CD8-positive, alpha-beta memory T cell (primary cell): Measurements from ENCODE around the gene CACNA1B. TPM values are rescaled to one million over a fixed set of nuclear protein-coding genes. Genes with fewer than 3 reads are reported as not detected.
"Not testable (repeated sequence)": the region's sequence is repeated elsewhere in the genome, so short reads cannot be mapped to it uniquely, and the experiment has no call there.

ENCODE experiments used
- CTCF ChIA-PET: fragments of 350-600 bp; sonication (Branson Sonifier 250); formaldehyde crosslinking; loops from one replicate; lab custom pipeline; 2021; ENCODE audit warnings: antibody characterized with exemption; lab: Charles Lee
- POLR2A ChIA-PET: fragments of 350-600 bp; sonication (Branson Sonifier 250); formaldehyde crosslinking; loops from one replicate; lab custom pipeline; 2021; ENCODE audit warnings: antibody characterized with exemption; lab: Charles Lee
- DNase-seq, 5 donors: peaks; one replicate each; pipeline versions ENCODE4 v3.0.0 to v3.0.0-alpha.2; 2020 to 2022; ENCODE audit warnings: mixed read lengths in 1 of 5
- H3K27ac ChIP-seq: one replicate; pipeline ENCODE4 v1.7.0; 2013; ENCODE audit warnings: low read depth, mild to moderate bottlenecking, low read length, moderate library complexity
- H3K27me3 ChIP-seq: 2 replicates; pipeline ENCODE4 v1.7.0; 2013; ENCODE audit warnings: low read length, mild to moderate bottlenecking; ENCODE audit not compliant: insufficient read depth, poor library complexity, severe bottlenecking
- H3K36me3 ChIP-seq: 2 replicates; pipeline ENCODE4 v1.7.0; 2013; ENCODE audit warnings: mild to moderate bottlenecking, low read length, moderate library complexity; ENCODE audit not compliant: insufficient read depth
- H3K4me1 ChIP-seq: 2 replicates; pipeline ENCODE4 v1.7.0; 2013; ENCODE audit warnings: mild to moderate bottlenecking, low read length, moderate library complexity; ENCODE audit not compliant: insufficient read depth
- H3K4me3 ChIP-seq: 2 replicates; pipeline ENCODE4 v1.7.0; 2013; ENCODE audit warnings: mild to moderate bottlenecking, low read length
- H3K9me3 ChIP-seq: 2 replicates; pipeline ENCODE4 v1.7.0; 2013; ENCODE audit warnings: mild to moderate bottlenecking, low read length
- H3K27ac Mint-ChIP-seq, 8 donors: one replicate each; pipeline ENCODE4 v1.8.0; 2020 to 2021; ENCODE audit warnings: mixed read lengths in 8 of 8, mild to moderate bottlenecking in 6 of 8, inconsistent platforms in 3 of 8, moderate library complexity in 3 of 8
- H3K27me3 Mint-ChIP-seq, 2 donors: one replicate each; pipeline ENCODE4 v1.8.0; 2020 to 2021; ENCODE audit warnings: mixed read lengths in 2 of 2, mild to moderate bottlenecking in 1 of 2, moderate library complexity in 1 of 2
- H3K36me3 Mint-ChIP-seq, 3 donors: one replicate each; pipeline ENCODE4 v1.8.0; 2020 to 2021; ENCODE audit warnings: mixed read lengths in 3 of 3, inconsistent platforms in 1 of 3, mild to moderate bottlenecking in 1 of 3
- H3K4me1 Mint-ChIP-seq, 3 donors: one replicate each; pipeline ENCODE4 v1.8.0; 2020 to 2021; ENCODE audit warnings: mixed read lengths in 3 of 3, inconsistent platforms in 1 of 3, mild to moderate bottlenecking in 1 of 3
- H3K4me3 Mint-ChIP-seq, 7 donors: one replicate each; pipeline ENCODE4 v1.8.0; 2020 to 2021; ENCODE audit warnings: mixed read lengths in 7 of 7, mild to moderate bottlenecking in 6 of 7, moderate library complexity in 4 of 7, inconsistent platforms in 2 of 7
- H3K9me3 Mint-ChIP-seq, 5 donors: one replicate each; pipeline ENCODE4 v1.8.0; 2020 to 2022; ENCODE audit warnings: mixed read lengths in 5 of 5, mild to moderate bottlenecking in 3 of 5, moderate library complexity in 2 of 5, inconsistent platforms in 1 of 5
- polyA plus RNA-seq: library from polyadenylated mRNA; unstranded; fragments of 300-500 nt; fragmentation: Illumina TruSeq; gene quantifications from one replicate; pipeline ENCODE4 v1.2.3, GENCODE V29; 2021
- total RNA-seq, 2 experiments: library from RNA; stranded (reverse); gene quantifications; one replicate each; pipeline ENCODE4 v1.2.3, GENCODE V29; 2021

CACNA1B gene
- total and polyA plus RNA-seq, 3 experiments from 2014 or later = not detected

DNA sequence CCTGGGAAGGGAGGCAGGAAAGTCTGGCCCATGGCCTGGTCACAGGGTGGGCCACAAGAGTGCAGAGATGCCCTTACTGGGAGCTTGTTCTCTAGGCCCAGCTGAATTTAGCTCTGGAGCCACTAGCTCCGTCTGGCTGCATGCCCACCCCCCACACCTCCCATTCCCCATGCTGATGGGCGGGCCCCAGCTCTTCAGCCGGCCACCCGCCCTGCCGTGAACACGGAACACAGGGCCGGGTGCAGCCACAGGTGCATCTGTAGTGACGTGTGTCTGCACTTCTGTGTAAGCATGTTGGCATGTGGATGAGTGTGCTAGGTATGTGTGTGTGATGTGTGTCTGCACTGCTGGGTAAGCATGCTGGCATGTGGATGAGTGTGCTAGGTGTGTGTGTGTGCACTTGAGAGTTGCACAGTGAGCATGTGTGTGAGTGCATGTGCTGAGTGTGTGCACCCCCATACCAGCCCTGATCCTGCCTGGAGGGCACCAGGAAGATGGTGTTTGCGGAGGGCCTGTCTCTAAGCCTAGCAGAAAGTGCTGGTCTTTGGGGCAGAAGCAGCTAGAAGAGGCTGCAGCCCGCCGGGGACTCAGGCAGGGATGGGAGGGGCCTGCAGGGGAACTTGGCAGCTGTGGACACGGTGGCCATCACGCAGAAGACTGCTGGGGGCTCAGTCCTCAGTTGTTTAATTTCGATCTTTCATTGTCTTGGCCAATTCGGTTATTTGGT is 136.4 kb downstream of the CACNA1B start:
- Histone ChIP-seq H3K9me3 (no peaks in the 10 kb centered on the region), H3K27ac (no peak overlapping the region), H3K4me1 (no peaks in the 10 kb centered on the region), H3K27me3 (no peaks in the 10 kb centered on the region), H3K36me3 (no peaks in the 10 kb centered on the region), H3K4me3 (no peak overlapping the region)
- H3K4me3 Mint-ChIP-seq = no peak overlapping the region
- no peaks in the 10 kb centered on the region for H3K4me1 Mint-ChIP-seq
- no peaks in the 10 kb centered on the region for H3K36me3 Mint-ChIP-seq
- peaks cover 2 to 6% of the 10 kb centered on the region in 2 donors for H3K27me3 Mint-ChIP-seq
- no peak for DNase-seq
- POLR2A ChIA-PET = no interaction called here
- peaks cover 0 to 1% (median 0%) of the 10 kb centered on the region in 5 donors for H3K9me3 Mint-ChIP-seq
- CTCF ChIA-PET = no interaction called here
- H3K27ac Mint-ChIP-seq = no peak overlapping the region

GRCh38 chr9:138014563-138014945 is 137.0 kb downstream of the CACNA1B start:
- no peaks in the 10 kb centered on the region for H3K4me1 Mint-ChIP-seq
- no peak overlapping the region for H3K4me3 Mint-ChIP-seq

DNA sequence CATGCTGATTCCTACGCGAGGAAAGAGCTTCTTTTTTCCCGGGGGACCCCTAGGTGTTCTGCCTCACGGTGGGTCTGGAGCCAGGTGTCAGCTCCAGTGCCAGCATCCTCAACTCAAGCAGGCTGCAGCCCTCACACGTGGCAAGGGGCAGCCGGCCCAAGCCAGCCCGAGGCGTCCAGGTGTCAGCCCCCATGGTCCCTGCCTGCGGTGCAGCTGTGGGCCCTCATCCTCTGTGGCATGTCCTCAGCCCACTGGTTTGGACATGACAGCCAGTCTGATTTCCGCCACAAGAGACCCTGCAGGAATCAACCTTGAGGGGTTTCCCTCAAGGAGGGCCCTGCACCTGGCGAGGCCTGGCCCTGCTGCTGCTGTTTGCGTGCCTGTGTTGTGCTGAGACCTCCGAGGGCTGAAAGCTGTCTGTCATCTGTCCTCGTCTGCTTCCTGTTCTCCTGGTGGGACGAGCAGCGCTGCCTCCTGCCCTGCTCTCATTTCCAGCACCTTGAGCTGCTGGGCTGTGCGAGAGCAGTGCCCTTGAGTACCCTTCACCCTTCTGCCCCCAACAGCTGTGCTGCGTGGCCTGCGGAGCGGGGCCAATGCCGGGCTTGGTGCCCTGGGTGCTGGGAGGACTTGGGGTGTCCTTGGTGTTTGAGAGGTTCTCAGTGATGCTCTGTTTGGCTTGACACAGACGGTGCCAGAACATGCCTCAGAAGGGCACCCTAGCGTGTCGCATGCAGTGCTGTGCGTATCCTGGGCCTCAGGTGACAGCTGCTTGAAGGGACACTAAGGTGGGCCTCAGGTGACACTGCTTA is 137.6 kb downstream of the CACNA1B start:
- Mint-ChIP-seq H3K4me3 (no peak overlapping the region), H3K27me3 (peaks cover 2 to 8% of the 10 kb centered on the region in 2 donors), H3K4me1 (no peaks in the 10 kb centered on the region), H3K9me3 (peaks cover 0 to 1% (median 0%) of the 10 kb centered on the region in 5 donors), H3K36me3 (no peaks in the 10 kb centered on the region), H3K27ac (no peak overlapping the region)
- no peaks in the 10 kb centered on the region for H3K27me3 ChIP-seq
- H3K9me3 ChIP-seq = no peaks in the 10 kb centered on the region
- no peaks in the 10 kb centered on the region for H3K36me3 ChIP-seq
- no peak overlapping the region for H3K4me3 ChIP-seq
- H3K27ac ChIP-seq = no peak overlapping the region
- CTCF ChIA-PET = no interaction called here
- POLR2A ChIA-PET = no interaction called here
- no peaks in the 10 kb centered on the region for H3K4me1 ChIP-seq
- DNase-seq = no peak

More at GRCh38 chr9:138014563-138014945, 137.0 kb downstream of the CACNA1B start:
- no peaks in the 10 kb centered on the region for H3K36me3 ChIP-seq
- no peak overlapping the region for H3K27ac ChIP-seq
- no peak overlapping the region for H3K4me3 ChIP-seq
- peaks cover 0 to 1% (median 0%) of the 10 kb centered on the region in 5 donors for H3K9me3 Mint-ChIP-seq
- H3K27ac Mint-ChIP-seq = no peak overlapping the region
- no peaks in the 10 kb centered on the region for H3K36me3 Mint-ChIP-seq
- POLR2A ChIA-PET = no interaction called here
- H3K27me3 ChIP-seq = no peaks in the 10 kb centered on the region
- no peak for DNase-seq
- H3K9me3 ChIP-seq = no peaks in the 10 kb centered on the region
- peaks cover 2 to 6% of the 10 kb centered on the region in 2 donors for H3K27me3 Mint-ChIP-seq
- CTCF ChIA-PET = no interaction called here
- no peaks in the 10 kb centered on the region for H3K4me1 ChIP-seq

DNA sequence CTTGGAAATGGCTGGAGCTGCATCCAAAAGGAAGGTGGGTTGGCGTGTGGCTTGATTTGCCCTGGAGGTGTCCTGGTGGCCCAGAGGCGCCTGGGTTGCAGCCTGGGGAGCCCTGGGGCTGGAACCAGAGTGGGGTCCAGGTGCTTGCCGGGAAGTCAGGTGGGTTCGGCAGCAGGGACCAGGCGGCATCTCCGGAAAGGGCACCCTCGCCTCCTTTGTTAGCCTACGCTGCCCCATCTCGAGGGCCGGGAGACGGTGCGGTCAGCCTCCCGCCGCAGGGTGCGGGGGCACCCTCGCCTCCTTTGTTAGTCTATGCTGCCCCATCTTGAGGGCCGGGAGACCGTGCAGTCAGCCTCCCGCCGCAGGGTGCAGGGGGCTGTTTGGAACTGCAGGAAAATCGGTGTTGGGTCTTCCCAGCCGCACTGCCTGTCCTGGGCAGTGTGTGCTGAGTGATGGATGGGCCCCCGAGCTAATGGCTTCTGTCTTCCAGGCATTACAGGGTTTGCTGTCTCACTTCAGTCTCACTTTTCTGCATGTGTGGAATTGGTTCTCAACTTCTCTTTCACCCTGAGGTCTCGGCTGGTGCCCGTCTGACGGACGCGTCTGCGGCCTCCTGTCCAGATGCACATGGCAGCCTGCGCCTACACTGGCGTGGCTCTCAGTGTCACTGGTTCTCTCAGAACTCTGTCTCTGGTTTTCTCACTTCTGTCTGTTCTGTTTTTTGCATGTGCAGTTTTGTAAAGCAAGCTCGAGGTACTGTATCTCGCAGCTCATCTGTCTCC is 139.0 kb downstream of the CACNA1B start:
- H3K27me3 ChIP-seq = no peaks in the 10 kb centered on the region
- peaks cover 0 to 1% (median 0%) of the 10 kb centered on the region in 5 donors for H3K9me3 Mint-ChIP-seq
- POLR2A ChIA-PET = no interaction called here
- H3K27ac Mint-ChIP-seq = no peak overlapping the region
- H3K4me3 ChIP-seq = no peak overlapping the region
- H3K4me1 Mint-ChIP-seq = no peaks in the 10 kb centered on the region
- no peaks in the 10 kb centered on the region for H3K4me1 ChIP-seq
- no peak overlapping the region for H3K4me3 Mint-ChIP-seq
- H3K9me3 ChIP-seq = no peaks in the 10 kb centered on the region
- H3K27ac ChIP-seq = no peak overlapping the region
- CTCF ChIA-PET = no interaction called here
- no peaks in the 10 kb centered on the region for H3K36me3 ChIP-seq
- no peak for DNase-seq
- no peaks in the 10 kb centered on the region for H3K36me3 Mint-ChIP-seq
- peaks cover 8 to 13% of the 10 kb centered on the region in 2 donors for H3K27me3 Mint-ChIP-seq

DNA sequence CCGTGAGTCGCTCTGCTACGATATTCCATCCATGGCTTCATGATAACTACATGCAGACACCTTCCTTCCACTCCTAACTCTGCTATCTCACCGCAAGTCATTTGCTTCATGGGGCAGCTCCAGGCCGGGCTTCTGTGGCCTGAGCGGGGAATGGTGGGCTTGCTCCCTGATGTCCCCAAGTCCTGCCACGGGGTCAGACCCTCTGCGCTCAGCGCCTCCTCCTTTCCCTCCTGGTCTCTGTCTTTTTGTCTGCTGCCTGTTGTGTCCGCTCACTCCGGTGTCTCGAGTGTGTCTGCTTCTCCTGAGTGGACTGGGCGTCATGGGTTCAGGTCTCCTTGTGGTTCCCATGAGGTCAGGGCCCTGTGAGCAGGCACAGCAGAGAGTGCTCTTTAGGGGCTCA is 139.6 kb downstream of the CACNA1B start:
- DNase-seq = no peak
- POLR2A ChIA-PET = no interaction called here

GRCh38 chr9:138019514-138019913 is 141.9 kb downstream of the CACNA1B start:
- CTCF ChIA-PET = interaction anchor here (0.7 kb wide), 1 partner anchor 65 kb away, joined by 3 read pairs; no protein-coding TSS in a partner anchor
- H3K27me3 ChIP-seq, H3K4me3 Mint-ChIP-seq, H3K27ac ChIP-seq, H3K27ac Mint-ChIP-seq, H3K4me3 ChIP-seq, H3K36me3 Mint-ChIP-seq, H3K9me3 Mint-ChIP-seq, H3K36me3 ChIP-seq, DNase-seq, H3K9me3 ChIP-seq, H3K4me1 ChIP-seq, H3K4me1 Mint-ChIP-seq, POLR2A ChIA-PET: not testable (repeated sequence)
- H3K27me3 Mint-ChIP-seq = peaks cover 17 to 22% of the 10 kb centered on the region in 2 donors

More for the DNA sequence above, 139.6 kb downstream of the CACNA1B start:
- Histone ChIP-seq H3K4me3 (no peak overlapping the region), H3K9me3 (no peaks in the 10 kb centered on the region), H3K36me3 (no peaks in the 10 kb centered on the region), H3K27me3 (no peaks in the 10 kb centered on the region), H3K27ac (no peak overlapping the region), H3K4me1 (no peaks in the 10 kb centered on the region)
- Mint-ChIP-seq H3K4me3 (no peak overlapping the region), H3K4me1 (no peaks in the 10 kb centered on the region), H3K27ac (peak overlapping the region in 1 of 8 donors; percentile 77), H3K36me3 (no peaks in the 10 kb centered on the region), H3K27me3 (peaks cover 13 to 18% of the 10 kb centered on the region in 2 donors), H3K9me3 (peaks cover 0 to 1% (median 0%) of the 10 kb centered on the region in 5 donors)
- CTCF ChIA-PET = no interaction called here

DNA sequence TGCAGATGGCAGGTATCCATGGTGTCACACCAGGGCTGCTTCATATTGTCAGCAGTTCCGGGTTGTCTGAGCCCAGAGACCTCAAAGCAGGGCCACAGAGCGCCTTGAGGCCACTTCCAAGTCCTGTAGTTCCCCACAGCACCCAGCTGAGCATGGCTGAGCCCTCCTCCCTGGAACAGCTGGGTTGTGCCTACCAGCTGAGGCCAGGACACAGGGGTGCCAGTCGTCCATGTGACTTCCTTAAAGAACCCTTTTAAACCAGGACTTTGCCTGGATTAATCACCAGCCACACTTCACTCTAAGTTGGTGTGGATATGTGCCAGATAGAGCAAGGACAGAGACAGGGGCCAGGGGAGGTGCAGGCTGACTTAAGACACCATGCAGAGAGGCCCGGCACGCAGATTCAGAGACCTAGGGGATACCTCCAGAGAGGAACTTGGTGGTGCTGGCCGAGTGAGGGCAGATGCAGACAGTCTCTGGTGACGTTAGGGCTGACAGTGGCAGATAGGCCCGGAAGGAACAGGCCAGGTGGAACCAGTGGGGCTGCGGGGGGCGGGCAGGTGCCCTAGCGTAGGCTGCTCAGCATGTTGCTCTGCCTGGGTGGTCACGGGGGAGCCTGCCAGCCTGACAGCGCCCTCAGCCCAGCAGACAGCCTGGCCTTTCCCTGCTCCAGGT is 142.7 kb downstream of the CACNA1B start:
- Histone ChIP-seq H3K27me3 (no peaks in the 10 kb centered on the region), H3K4me3 (no peak overlapping the region), H3K4me1 (no peaks in the 10 kb centered on the region), H3K27ac (no peak overlapping the region), H3K9me3 (no peaks in the 10 kb centered on the region), H3K36me3 (no peaks in the 10 kb centered on the region)
- Mint-ChIP-seq H3K36me3 (no peaks in the 10 kb centered on the region), H3K27ac (no peak overlapping the region), H3K27me3 (peaks cover 18 to 27% of the 10 kb centered on the region in 2 donors), H3K9me3 (peaks cover 0 to 1% (median 0%) of the 10 kb centered on the region in 5 donors), H3K4me1 (no peaks in the 10 kb centered on the region), H3K4me3 (peak overlapping the region in 1 of 7 donors; percentile 65)
- ChIA-PET POLR2A (no interaction called here), CTCF (interaction anchor here (0.7 kb wide), 1 partner anchor 64 kb away, joined by 3 read pairs; no protein-coding TSS in a partner anchor)
- DNase-seq = no peak
